AG09309 (cell line): ENCODE data around the gene TMEM176A.
"Not testable (repeated sequence)": the region's sequence is repeated elsewhere in the genome, so short reads cannot be mapped to it uniquely, and the experiment has no call there.

Experiments used
- DNase-seq: peaks from one replicate; pipeline ENCODE4 v3.0.0-alpha.2; 2010; ENCODE audit warnings: low read depth
- H3K4me3 ChIP-seq: 2 replicates; pipeline ENCODE4 v1.5.1; 2011; ENCODE audit warnings: mild to moderate bottlenecking, low read depth, low read length, moderate library complexity; ENCODE audit not compliant: control insufficient read depth
- TF ChIP-seq, protein P1 (sequence below): IDR thresholded peaks from 2 replicates; pipeline ENCODE4 v1.5.1; 2011; ENCODE audit warnings: mild to moderate bottlenecking, low read depth, low read length, inconsistent platforms; ENCODE audit not compliant: insufficient read depth, control insufficient read depth; ENCODE audit errors: missing control alignments

The TMEM176A gene

DNA sequence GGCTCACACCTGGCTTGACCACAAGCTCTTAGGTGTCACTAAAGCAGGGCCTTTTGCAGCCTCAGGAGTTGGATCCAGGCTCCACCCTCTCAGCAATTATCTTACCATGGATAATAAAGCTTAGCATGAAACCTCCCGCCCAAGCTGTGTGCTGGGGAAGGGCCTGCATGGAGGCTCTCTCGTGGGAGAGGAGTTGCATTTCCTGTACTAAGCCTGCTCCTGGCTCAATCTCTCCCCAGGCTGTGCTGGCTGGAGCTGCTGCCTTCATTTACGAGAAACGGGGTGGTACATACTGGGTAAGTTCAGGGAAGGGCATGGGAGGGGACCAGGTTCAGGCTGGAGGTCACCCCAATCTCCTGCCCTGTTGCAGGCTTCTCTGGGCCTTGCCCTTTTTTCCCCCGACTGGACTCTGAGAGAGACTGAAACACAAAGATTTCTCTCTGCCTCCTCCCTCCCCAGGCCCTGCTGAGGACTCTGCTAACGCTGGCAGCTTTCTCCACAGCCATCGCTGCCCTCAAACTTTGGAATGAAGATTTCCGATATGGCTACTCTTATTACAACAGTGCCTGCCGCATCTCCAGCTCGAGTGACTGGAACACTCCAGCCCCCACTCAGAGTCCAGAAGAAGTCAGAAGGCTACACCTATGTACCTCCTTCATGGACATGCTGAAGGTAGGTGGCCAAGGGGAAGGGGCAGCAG lies 2.7 kb downstream of the TMEM176A start:
- TF ChIP-seq, protein P1, sequence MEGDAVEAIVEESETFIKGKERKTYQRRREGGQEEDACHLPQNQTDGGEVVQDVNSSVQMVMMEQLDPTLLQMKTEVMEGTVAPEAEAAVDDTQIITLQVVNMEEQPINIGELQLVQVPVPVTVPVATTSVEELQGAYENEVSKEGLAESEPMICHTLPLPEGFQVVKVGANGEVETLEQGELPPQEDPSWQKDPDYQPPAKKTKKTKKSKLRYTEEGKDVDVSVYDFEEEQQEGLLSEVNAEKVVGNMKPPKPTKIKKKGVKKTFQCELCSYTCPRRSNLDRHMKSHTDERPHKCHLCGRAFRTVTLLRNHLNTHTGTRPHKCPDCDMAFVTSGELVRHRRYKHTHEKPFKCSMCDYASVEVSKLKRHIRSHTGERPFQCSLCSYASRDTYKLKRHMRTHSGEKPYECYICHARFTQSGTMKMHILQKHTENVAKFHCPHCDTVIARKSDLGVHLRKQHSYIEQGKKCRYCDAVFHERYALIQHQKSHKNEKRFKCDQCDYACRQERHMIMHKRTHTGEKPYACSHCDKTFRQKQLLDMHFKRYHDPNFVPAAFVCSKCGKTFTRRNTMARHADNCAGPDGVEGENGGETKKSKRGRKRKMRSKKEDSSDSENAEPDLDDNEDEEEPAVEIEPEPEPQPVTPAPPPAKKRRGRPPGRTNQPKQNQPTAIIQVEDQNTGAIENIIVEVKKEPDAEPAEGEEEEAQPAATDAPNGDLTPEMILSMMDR = no peak
- no peak for DNase-seq
- H3K4me3 ChIP-seq = no peak overlapping the region

DNA sequence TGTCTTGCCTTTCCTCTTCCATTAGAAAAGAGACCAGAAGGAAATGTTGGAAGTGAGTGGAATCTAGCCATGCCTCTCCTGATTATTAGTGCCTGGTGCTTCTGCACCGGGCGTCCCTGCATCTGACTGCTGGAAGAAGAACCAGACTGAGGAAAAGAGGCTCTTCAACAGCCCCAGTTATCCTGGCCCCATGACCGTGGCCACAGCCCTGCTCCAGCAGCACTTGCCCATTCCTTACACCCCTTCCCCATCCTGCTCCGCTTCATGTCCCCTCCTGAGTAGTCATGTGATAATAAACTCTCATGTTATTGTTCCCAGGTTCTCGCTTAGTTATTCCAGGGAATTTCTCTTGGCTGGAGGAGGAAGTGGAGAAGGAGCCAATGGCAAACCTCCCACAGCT lies 4.2 kb downstream of the TMEM176A start:
- DNase-seq = no peak
- no peak overlapping the region for H3K4me3 ChIP-seq
- TF ChIP-seq, protein P1 = no peak

DNA sequence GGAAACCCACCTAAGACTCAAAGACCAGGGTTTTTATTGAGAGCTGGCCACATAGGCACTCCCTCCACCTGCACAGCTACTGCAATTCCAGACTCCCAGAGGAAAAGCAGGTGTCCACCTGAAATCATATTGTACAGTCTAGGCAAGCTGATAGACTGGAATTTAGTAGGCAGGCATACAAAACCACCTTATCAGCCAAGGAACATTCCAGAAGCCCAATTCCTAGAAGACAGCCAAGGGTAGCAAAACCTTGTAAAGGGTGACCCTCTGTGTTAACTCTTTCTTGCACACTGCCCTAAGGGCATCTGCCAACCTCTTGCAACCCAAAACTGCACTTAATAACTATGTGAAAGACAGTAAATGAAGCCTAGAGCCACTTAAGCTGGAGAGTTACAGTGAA lies 5.3 kb downstream of the TMEM176A start:
- TF ChIP-seq, protein P1 = no peak
- DNase-seq = no peak

DNA sequence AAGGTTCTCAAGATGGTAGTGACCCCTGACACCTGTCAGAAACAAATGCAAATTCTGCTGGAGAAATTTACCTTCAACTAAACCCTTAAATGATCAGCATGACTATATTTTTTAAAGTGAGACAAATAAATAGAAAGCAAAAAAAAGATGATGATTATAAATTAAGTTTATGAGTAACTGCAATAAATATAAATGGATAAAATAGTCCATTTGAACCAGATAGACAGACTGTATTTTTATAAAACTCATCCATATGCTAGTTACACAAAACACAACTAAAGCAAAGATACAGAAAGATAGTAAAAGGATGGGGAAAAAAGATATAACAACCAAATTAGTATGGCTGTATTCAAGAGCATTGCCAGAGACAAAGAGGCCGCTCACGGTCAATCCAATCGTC lies 5.9 kb downstream of the TMEM176A start:
- TF ChIP-seq, protein P1 = no peak
- DNase-seq = no peak
- H3K4me3 ChIP-seq = no peak overlapping the region

More for the DNA sequence above, 5.3 kb downstream of the TMEM176A start:
- no peak overlapping the region for H3K4me3 ChIP-seq

DNA sequence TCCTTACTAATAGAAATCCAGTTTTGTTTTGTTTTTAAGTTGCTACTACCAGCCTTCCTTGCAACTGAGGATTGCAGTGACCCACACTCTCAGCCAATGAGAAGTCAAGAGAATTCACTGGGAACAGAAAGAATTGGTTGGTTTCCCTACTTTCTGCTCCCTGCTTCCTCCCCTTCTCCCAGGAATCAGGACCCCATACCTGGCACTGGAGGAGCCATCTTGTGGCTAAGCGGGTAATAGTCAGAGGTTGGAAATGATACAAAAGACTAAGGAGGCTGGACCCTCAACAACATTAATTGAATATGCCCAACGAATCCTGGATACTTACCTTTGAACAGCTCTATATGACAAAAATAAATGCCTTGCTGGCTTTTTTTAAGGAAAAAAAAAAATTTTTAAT lies 6.3 kb downstream of the TMEM176A start:
- H3K4me3 ChIP-seq = no peak overlapping the region
- TF ChIP-seq, protein P1 = no peak
- no peak for DNase-seq

DNA sequence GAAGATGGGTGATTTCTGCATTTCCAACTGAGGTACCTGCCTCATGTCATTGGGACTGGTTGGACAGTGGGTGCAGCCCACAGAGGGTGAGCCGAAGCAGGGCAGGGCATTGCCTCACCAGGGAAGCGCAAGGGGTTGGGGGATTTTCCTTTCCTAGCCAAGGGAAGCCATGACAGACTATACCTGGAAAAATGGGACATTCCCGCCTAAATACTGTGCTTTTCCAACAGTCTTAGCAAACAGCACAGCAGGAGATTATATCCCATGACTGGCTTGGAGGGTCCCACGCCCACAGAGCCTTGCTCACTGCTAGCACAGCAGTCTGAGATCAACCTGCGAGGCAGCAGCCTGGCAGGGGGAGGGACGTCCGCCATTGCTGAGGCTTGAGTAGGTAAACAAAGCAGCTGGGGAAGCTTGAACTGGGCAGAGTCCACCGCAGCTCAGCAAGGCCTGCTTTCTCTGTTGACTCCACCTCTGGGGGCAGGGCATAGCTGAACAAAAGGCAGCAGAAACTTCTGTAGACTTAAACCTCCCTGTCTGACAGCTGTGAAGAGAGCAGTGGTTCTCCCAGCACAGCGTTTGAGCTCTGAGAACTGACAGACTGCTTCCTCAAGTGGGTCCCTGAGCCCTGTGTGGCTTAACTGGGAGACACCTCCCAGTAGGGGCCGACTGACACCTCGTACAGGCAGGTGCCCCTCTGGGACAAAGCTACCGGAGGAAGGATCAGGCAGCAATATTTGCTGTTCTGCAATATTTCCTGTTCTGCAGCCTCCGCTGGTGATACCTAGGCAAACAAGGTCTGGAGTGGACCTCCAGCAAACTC lies 7.3 kb downstream of the TMEM176A start:
- not testable (repeated sequence) for H3K4me3 ChIP-seq, DNase-seq

DNA sequence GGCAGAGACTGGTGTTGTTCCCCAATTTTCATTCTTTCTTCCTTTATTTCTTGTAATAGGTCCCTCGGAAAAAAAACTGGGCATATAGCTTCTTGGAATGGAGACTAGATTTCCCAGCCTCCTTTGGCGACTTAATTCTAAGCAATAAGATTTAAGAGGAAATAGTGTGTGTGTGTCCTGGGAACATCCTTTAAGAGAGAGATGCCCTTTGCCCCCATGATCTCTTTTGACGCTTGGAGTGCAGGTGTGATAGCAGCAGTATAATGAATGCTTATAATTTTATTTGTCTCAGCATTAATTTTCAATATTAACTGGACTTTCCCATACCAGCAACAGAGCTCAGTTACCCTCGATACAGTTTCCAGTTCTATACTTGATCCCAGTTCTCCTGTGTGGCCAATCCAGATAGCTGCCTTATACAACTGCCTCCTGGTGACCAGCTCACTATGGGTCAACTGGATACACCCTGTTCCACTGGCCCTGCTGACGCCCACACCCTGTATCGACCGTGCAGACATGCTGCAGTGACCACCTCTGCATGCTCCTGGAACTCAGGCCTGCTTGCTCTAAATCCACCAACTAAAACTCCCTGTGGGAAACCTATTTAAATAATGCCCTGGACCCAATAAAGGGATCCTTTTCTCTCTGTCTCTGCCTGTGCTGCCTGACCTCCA lies 13.9 kb downstream of the TMEM176A start:
- no peak overlapping the region for H3K4me3 ChIP-seq
- TF ChIP-seq, protein P1 = no peak
- no peak for DNase-seq
